Skeletal muscle cell (primary cell): Measurements from ENCODE around the gene SOCS2.

ENCODE experiments used
- DNase-seq: peaks from one replicate; pipeline ENCODE4 v3.0.0-alpha.2; 2010; ENCODE audit warnings: low read depth
- H3K4me3 ChIP-seq: 2 replicates; pipeline ENCODE4 v1.5.1; 2011; ENCODE audit warnings: low read depth, mild to moderate bottlenecking, control low read depth, low read length, moderate library complexity

Gene SOCS2

DNA sequence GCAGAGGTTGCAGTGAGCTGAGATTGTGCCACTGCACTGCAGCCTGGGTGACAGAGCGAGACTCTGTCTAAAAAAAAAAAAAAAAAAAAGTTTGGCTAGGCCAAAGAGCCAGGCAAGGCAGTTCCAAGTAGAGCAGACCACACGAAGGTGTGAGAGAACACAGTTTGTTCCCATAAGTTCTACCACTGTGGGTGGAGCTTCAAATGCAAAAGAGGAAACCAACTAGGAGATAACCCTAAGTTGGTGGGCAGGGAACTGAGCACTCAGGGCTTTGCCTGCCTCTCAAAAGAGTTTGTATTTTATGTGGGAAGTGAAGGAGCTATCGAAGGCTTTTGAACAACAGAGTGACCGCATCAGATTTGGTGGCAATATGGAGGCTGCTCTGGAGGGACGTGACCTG is 15.1 kb downstream of the SOCS2 start:
- no peak for DNase-seq
- H3K4me3 ChIP-seq, result no peak overlapping the region

GRCh38 chr12:93589081-93589480 is 16.6 kb downstream of the SOCS2 start:
- H3K4me3 ChIP-seq, result no peak overlapping the region
- no peak for DNase-seq

GRCh38 chr12:93591137-93591868 is 18.8 kb downstream of the SOCS2 start:
- peak; percentile 65 for DNase-seq
- H3K4me3 ChIP-seq, result peak overlapping the region; percentile 62

DNA sequence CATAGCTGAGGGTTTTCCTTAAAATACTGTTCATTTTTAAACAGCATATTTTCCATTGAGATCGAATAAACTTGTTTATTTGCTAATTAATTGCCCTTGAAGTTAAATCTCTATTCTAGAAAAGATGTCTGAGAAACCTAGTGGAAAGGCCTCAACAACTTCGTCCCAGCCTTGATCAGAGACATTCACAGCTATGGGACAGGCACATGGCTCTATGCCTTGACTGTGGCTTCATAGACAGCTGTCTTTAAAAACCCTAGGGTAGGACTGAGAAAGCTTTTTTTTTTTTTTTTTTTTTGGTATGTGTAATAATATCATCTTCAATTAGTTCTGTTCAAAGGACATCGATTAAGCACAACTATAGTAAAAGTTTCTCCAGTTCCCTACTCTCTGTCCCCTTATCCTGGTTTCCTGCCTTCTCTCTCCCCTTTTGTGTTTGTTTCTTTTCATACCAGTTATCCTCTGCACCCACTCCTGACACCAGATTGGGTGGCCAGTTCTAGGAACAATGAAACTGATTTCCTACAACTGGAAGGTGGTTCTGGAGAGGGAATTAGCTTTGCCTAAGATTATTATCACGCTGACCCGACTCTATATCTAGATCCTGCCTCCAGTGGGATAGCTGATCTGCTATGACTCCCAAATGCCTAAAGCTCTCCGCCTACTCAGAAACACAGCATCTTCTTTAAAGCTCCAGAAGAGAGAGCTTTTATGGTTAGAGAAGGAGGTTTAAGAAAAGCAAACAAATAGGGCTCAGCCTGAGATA is 20.3 kb downstream of the SOCS2 start:
- H3K4me3 ChIP-seq, result no peak overlapping the region
- DNase-seq, result no peak

DNA sequence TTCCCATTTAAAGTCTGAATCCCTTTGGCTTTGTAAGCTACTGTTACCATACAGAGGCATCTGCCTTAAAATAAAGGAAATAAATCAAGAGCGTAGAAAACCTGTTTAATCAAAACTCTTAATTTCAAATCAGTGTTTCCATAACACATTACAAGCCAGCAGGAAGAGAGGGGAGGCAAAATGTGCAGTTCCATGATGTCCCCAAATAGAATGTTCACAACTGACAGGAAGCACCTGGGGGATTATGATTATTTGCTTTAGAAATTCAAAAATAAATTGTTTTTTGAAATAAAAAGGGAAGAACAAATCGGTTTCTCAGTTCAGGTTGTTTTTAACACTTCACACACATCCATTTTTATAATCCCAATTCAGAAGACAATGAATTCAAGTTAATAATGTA is 21.4 kb downstream of the SOCS2 start:
- DNase-seq, result no peak
- no peak overlapping the region for H3K4me3 ChIP-seq

DNA sequence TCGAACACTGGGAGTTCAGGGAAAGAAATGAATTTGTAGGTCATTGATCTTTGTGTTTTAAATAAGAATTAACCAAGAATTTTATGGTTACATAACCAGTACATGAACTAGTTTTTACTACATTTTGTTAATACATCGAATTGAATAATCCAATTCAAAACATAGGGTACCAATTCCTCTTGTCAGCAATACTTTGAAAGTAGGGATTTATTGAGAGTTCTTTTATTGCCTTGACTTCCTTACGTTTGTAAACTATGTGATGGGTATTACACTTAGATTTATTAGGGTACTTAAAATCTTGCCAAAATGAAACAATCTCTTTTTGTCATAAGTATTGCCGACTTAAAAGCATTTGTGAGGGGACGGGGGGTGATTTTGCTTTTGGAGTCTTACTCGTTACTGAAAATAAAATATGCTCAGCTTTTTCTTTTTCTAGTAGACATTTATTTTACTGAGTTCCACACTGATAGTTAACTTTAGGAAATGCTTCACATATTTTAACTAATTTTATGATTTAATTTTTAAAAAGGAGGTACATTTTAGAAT is 22.4 kb downstream of the SOCS2 start:
- H3K4me3 ChIP-seq, result no peak overlapping the region
- DNase-seq, result no peak

- no peak for DNase-seq
- no peak overlapping the region for H3K4me3 ChIP-seq
These were observed 22.9 kb downstream of the SOCS2 start for GRCh38 chr12:93595351-93595750.

- no peak overlapping the region for H3K4me3 ChIP-seq
- no peak for DNase-seq
These were observed 25.1 kb downstream of the SOCS2 start for GRCh38 chr12:93597608-93598007.

DNA sequence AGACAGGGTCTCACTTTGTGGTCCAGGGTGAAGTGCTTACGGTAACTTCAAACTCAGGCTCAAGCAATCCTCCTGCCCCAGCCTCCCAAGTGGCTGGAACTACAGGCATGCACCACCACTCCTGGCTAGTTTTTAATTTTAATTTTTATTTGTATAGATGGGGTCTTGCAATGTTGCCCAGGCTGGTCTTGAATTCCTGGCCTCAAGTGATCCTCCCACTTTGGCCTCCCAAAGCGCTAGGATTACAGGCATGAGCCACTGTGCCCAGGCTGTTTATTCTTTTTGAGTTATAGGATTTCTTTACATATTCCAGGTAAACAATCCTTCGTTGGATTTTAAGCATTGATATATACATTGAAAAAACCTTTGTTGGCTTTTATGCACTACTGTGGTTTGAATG is 26.7 kb downstream of the SOCS2 start:
- H3K4me3 ChIP-seq, result no peak overlapping the region
- DNase-seq, result no peak

- H3K4me3 ChIP-seq, result no peak overlapping the region
- no peak for DNase-seq
These were observed 29.1 kb downstream of the SOCS2 start for GRCh38 chr12:93601591-93601990.

DNA sequence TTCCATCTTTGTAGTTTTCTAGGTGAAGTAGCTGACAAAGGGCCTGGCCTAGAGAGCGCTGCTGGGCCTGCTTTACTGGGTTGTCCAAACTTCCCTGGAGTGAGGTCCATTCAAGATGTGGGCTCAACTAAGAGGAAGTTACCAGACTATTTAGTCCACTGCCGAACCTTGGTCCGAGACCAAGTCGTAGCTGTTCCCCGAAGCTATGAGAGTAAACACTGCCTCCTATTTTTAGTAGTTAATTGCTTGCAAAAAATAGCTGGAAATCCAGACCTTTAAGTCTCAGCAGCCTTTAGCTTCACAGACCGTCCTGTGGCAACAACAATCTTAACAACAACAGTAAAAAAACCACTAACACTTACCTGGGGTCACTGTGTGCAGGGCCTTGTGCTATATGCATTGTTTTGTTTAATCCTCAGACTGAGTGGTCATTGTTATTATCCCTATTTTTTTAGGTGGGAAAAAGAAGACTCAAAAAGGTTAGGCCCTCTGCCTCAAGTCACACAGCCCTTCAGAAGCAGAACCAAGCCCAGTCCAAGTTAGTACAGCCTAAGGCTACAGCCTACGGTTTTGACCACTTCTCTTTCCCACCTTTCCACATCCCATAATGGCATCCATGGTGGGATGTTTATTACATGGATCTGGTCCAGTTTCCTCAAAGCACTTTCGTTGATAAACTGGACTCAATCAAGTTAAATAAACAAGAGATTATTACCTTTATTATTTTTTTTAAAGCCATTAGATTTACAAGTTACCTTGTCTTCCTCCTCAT is 30.6 kb downstream of the SOCS2 start:
- no peak overlapping the region for H3K4me3 ChIP-seq
- no peak for DNase-seq

DNA sequence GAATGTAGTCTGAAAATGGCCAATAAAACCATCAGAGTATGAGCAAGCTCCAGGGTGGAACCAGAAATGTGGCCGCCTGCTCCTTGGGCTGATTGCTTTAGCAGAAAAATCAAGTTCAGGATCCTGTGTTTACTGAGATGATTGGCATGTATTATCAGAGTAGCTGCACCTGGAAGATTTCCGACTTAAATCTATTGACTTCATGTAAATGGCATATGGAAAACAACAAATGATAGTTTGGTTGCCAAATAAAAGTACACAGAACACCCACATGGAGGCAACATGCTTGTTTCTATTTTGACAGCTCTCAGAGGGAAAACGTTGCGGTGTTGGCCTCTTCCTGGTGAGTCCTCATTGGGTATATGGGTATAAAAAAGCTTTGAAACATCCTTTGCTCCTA is 31.3 kb downstream of the SOCS2 start:
- no peak for DNase-seq
- H3K4me3 ChIP-seq, result no peak overlapping the region

DNA sequence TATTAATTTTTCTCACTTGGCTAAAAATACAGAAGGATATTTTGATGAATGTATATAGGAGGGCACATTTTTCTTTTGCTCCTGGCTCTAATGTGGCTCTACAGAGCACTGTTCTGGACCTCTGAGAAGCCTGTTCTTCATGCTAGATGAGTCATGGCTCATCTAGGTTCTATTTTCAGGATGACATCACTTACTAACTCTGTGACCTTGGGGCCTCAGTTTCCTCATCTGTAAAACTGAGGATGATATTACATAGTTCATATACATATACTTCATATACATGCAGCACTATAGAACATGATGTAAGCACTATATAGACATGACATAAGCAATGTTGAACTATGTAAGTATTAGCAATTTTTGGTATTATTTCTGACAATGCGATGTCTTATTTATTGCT is 35.8 kb downstream of the SOCS2 start:
- no peak for DNase-seq
- H3K4me3 ChIP-seq, result no peak overlapping the region

DNA sequence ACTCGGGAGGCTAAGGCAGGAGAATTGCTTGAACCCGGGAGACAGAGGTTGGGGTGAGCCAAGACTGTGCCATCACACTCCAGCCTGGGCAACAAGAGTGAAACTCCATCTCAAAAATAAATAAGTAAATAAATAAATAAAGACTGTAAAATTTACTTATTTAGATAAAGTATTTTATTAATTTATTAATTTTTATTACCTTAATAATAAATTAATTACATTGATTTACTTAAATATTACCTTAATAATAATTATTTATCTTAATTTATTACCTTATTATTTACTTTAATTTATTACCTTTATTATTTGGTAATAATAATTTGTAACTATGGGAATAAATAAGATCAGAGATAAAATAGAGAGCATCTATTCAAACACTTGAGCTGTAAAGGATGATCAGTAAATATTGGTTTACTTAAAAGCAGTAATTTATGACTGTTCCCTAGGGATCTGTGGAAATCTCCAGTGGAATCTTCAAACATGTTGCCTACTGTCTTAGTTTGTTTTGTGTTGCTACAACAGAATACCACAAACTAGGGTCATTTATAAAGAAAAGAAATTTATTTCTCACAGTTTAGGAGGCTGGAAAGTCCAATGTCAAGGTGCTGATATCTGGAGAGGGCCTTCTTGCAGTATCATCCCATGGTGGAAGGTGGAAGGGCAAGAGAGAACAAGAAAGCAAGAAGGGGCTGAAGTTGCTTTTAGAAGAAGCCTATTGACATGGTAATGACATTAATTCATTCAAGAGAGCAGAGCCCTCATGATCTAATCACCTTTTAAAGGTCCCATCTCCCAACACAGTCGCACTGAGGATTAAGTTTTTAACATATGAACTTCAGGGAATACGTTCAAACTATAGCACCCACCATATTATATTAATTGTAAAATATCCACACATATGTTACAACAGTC is 37.1 kb downstream of the SOCS2 start:
- no peak overlapping the region for H3K4me3 ChIP-seq
- no peak for DNase-seq

- DNase-seq, result no peak
- H3K4me3 ChIP-seq, result no peak overlapping the region
These were observed 40.3 kb downstream of the SOCS2 start for GRCh38 chr12:93612776-93613175.

- no peak overlapping the region for H3K4me3 ChIP-seq
- no peak for DNase-seq
These were observed 42.6 kb downstream of the SOCS2 start for GRCh38 chr12:93614917-93615596.

GRCh38 chr12:93616584-93617101 is 44.2 kb downstream of the SOCS2 start:
- H3K4me3 ChIP-seq, result no peak overlapping the region
- no peak for DNase-seq

GRCh38 chr12:93618891-93619410 is 46.5 kb downstream of the SOCS2 start:
- DNase-seq, result no peak

More at GRCh38 chr12:93618891-93619410, 46.5 kb downstream of the SOCS2 start:
- H3K4me3 ChIP-seq, result no peak overlapping the region
